PC-3 (cell line): ENCODE measurements around the gene HEYL. TPM values are rescaled to one million over a fixed set of nuclear protein-coding genes. Genes with fewer than 3 reads are reported as not detected.

ENCODE experiments used
- ATAC-seq: fragments of 200-7000 bp; cut with Tn5 transposase; 2 replicates; pipeline ENCODE4 v1.9.1; 2020; ENCODE audit warnings: mild to moderate bottlenecking, moderate library complexity
- BruUV-seq: library from RNA; stranded (reverse); fragments of 400-500 nt; replicated peaks from 2 replicates; lab custom pipeline; 2021; lab: Mats Ljungman, UMichigan
- CTCF ChIA-PET: fragments of 300-600 bp; sonication (Branson Sonifier 250); formaldehyde crosslinking; loops from one replicate; lab custom pipeline; 2022; ENCODE audit warnings: antibody characterized with exemption; lab: Charles Lee
- POLR2A ChIA-PET: fragments of 300-600 bp; sonication (Branson Sonifier 250); formaldehyde crosslinking; loops from one replicate; lab custom pipeline; 2022; ENCODE audit warnings: antibody characterized with exemption; ENCODE audit not compliant: unreplicated experiment; lab: Charles Lee
- DNase-seq: peaks from one replicate; pipeline ENCODE4 v3.0.0-alpha.2; 2015
- H2AFZ ChIP-seq: fragments of 300-600 bp; sonication (generic); 2 replicates; pipeline ENCODE4 v1.6.0; 2016; ENCODE audit warnings: antibody characterized with exemption, low read length
- H3F3A ChIP-seq: fragments of 300-600 bp; sonication (generic); one replicate; pipeline ENCODE4 v1.6.0; 2017; ENCODE audit warnings: antibody characterized with exemption, low read length, control low read depth, mild to moderate bottlenecking; ENCODE audit not compliant: unreplicated experiment
- H3K27ac ChIP-seq: fragments of 300-600 bp; sonication (generic); 2 replicates; pipeline ENCODE4 v1.5.1; 2016; ENCODE audit warnings: mild to moderate bottlenecking, low read length
- H3K27me3 ChIP-seq: fragments of 300-600 bp; sonication (generic); 2 replicates; pipeline ENCODE4 v1.6.1; 2016; ENCODE audit warnings: low read length, mixed read lengths
- H3K36me3 ChIP-seq: fragments of 300-600 bp; sonication (generic); 2 replicates; pipeline ENCODE4 v1.6.1; 2016; ENCODE audit warnings: low read depth, mixed run types, low read length, mixed read lengths
- H3K4me1 ChIP-seq: fragments of 300-600 bp; sonication (generic); 2 replicates; pipeline ENCODE4 v1.5.1; 2016; ENCODE audit warnings: low read length; ENCODE audit not compliant: insufficient read depth
- H3K4me2 ChIP-seq: fragments of 300-600 bp; sonication (generic); 2 replicates; pipeline ENCODE4 v1.6.0; 2016; ENCODE audit warnings: low read length
- H3K4me3 ChIP-seq: fragments of 300-600 bp; sonication (generic); 2 replicates; pipeline ENCODE4 v1.5.1; 2016; ENCODE audit warnings: mild to moderate bottlenecking, low read length, mixed read lengths
- H3K79me2 ChIP-seq: fragments of 300-600 bp; sonication (generic); 2 replicates; pipeline ENCODE4 v1.6.1; 2017; ENCODE audit warnings: low read length, mixed read lengths
- H3K9ac ChIP-seq: fragments of 300-600 bp; sonication (generic); 2 replicates; pipeline ENCODE4 v1.6.0; 2016; ENCODE audit warnings: mild to moderate bottlenecking, low read length
- H3K9me2 ChIP-seq: fragments of 300-600 bp; sonication (generic); replicated peaks from 2 replicates; pipeline ENCODE4 v1.6.1; 2016; ENCODE audit warnings: mixed run types, low read length, mixed read lengths
- H3K9me3 ChIP-seq: fragments of 300-600 bp; sonication (generic); 2 replicates; pipeline ENCODE4 v1.6.1; 2016; ENCODE audit warnings: low read length, mixed read lengths
- H4K20me1 ChIP-seq: fragments of 300-600 bp; sonication (generic); 2 replicates; pipeline ENCODE4 v1.6.1; 2016; ENCODE audit warnings: low read length, mixed read lengths
- CTCF ChIP-seq: fragments of 300-600 bp; sonication (generic); conservative IDR thresholded peaks from 2 replicates; pipeline ENCODE4 v1.5.1; 2017; ENCODE audit warnings: antibody characterized with exemption, low read depth, mild to moderate bottlenecking, low read length
- EZH2 ChIP-seq: fragments of 300-600 bp; sonication (generic); IDR thresholded peaks from one replicate; pipeline ENCODE4 v1.6.1; 2017; ENCODE audit warnings: antibody characterized with exemption, mild to moderate bottlenecking, low read length; ENCODE audit not compliant: unreplicated experiment
- EZH2phosphoT487 ChIP-seq: fragments of 300-600 bp; sonication (generic); IDR thresholded peaks from 2 replicates; pipeline ENCODE4 v1.6.1; 2018; ENCODE audit warnings: mild to moderate bottlenecking, antibody characterized with exemption, low read length, borderline replicate concordance
- intact Hi-C: fragments of 100-400 bp; cut with micrococcal nuclease; formaldehyde crosslinking; loops from 2 replicates; pipeline ENCODE4 v1.9.0; 2023
- total RNA-seq: library from RNA; depleted of rRNA; stranded (reverse); fragments of >200 nt; gene quantifications from 2 replicates; pipeline ENCODE4 v1.2.3, GENCODE V29; 2014

The HEYL gene
- total RNA-seq, 1 experiment from 2014 or later, result not detected

- TF ChIP-seq CTCF (no peak), EZH2phosphoT487 (no peak), EZH2 (no peak)
- Histone ChIP-seq H3K9me2 (no peaks in the 10 kb centered on the region), H3K36me3 (no peaks in the 10 kb centered on the region), H2AFZ (no peak overlapping the region), H3K4me2 (no peak overlapping the region), H3K9ac (no peak overlapping the region), H3K9me3 (no peaks in the 10 kb centered on the region), H4K20me1 (no peaks in the 10 kb centered on the region), H3F3A (no peaks in the 10 kb centered on the region), H3K4me3 (no peak overlapping the region), H3K79me2 (no peaks in the 10 kb centered on the region), H3K27ac (no peak overlapping the region), H3K27me3 (peaks cover 7% of the 10 kb centered on the region; the same call in 1 of the 2 replicates), H3K4me1 (no peaks in the 10 kb centered on the region)
- intact Hi-C loops, result no loop called here
- CTCF ChIA-PET, result no interaction called here
- no peak for DNase-seq
- BruUV-seq, result no TSS peak
- ATAC-seq, result no peak
- POLR2A ChIA-PET, result no interaction called here
Observed at GRCh38 chr1:39678889-39679288, 39.4 kb upstream of the HEYL start.

- Histone ChIP-seq H3K4me2 (no peak overlapping the region), H3F3A (no peaks in the 10 kb centered on the region), H3K27me3 (peaks cover 7% of the 10 kb centered on the region), H3K36me3 (no peaks in the 10 kb centered on the region), H3K4me1 (no peaks in the 10 kb centered on the region), H3K4me3 (no peak overlapping the region), H3K9me3 (no peaks in the 10 kb centered on the region), H3K9ac (no peak overlapping the region), H3K79me2 (no peaks in the 10 kb centered on the region), H2AFZ (no peak overlapping the region), H3K27ac (no peak overlapping the region), H4K20me1 (no peaks in the 10 kb centered on the region), H3K9me2 (no peaks in the 10 kb centered on the region)
- BruUV-seq, result no TSS peak
- ATAC-seq (no peak), DNase-seq (no peak)
- CTCF ChIA-PET, result no interaction called here
- no peak for TF ChIP-seq EZH2phosphoT487
- no peak for TF ChIP-seq CTCF
- TF ChIP-seq EZH2, result no peak
- POLR2A ChIA-PET, result no interaction called here
- intact Hi-C loops, result no loop called here
Observed at GRCh38 chr1:39677645-39678044, 38.2 kb upstream of the HEYL start.

- Histone ChIP-seq H3K9ac (no peak overlapping the region), H3K4me3 (no peak overlapping the region), H3K79me2 (no peaks in the 10 kb centered on the region), H3K4me2 (no peak overlapping the region), H4K20me1 (no peaks in the 10 kb centered on the region), H3K9me3 (no peaks in the 10 kb centered on the region), H3K9me2 (no peaks in the 10 kb centered on the region), H3K27ac (no peak overlapping the region), H2AFZ (no peak overlapping the region), H3K4me1 (no peaks in the 10 kb centered on the region), H3K36me3 (no peaks in the 10 kb centered on the region), H3K27me3 (peaks cover 13% of the 10 kb centered on the region), H3F3A (no peaks in the 10 kb centered on the region)
- BruUV-seq, result no TSS peak
- intact Hi-C loops, result no loop called here
- POLR2A ChIA-PET, result no interaction called here
- DNase-seq (no peak), ATAC-seq (no peak)
- CTCF ChIA-PET, result no interaction called here
- no peak for TF ChIP-seq CTCF
- TF ChIP-seq EZH2, result no peak
- TF ChIP-seq EZH2phosphoT487, result no peak
Observed at GRCh38 chr1:39676948-39677548, 37.6 kb upstream of the HEYL start.
